ENCODE results near the gene TFCP2L1.

TFCP2L1 gene

GRCh38 chr2:121167411-121167810 lies 117.6 kb downstream of the TFCP2L1 start:
- no peak for DNase-seq
